T-cell (primary cell): ENCODE results near the gene SH3RF3. TPM values are rescaled to one million over a fixed set of nuclear protein-coding genes. Genes with fewer than 3 reads are reported as not detected.
A peak's percentile ranks its signal among the peaks of the same experiment; 100 is the strongest.

Experiments used
- ATAC-seq, 4 experiments: fragments of 200-7000 bp in 3 of 4; fragments of 150-1000 bp in 1 of 4; cut with Tn5 transposase; replicated peaks in 1 of 4; 1 replicate in 3 of 4; 2 replicates in 1 of 4; pipeline ENCODE4 v1.10.0; 2021; ENCODE audit warnings: moderate library complexity in 3 of 4, mild to moderate bottlenecking in 2 of 4, moderate number of reproducible peaks in 1 of 4
- CTCF ChIA-PET, 2 donors: fragments of 300-600 bp; sonication (Branson Sonifier 250); formaldehyde crosslinking; loops; one replicate each; lab custom pipeline; 2022; ENCODE audit warnings: antibody characterized with exemption in 2 of 2; lab: Charles Lee
- POLR2A ChIA-PET, 2 donors: fragments of 300-600 bp; sonication (Branson Sonifier 250); formaldehyde crosslinking; loops; one replicate each; lab custom pipeline; 2022; ENCODE audit warnings: antibody characterized with exemption in 2 of 2; lab: Charles Lee
- DNase-seq, 35 experiments: peaks; one replicate each; pipeline versions ENCODE4 v3.0.0 to v3.0.0-alpha.2; 2013 to 2023
- H3K27ac ChIP-seq: one replicate; pipeline ENCODE4 v1.5.1; 2013; ENCODE audit warnings: low read length
- H3K27me3 ChIP-seq, 2 experiments: replicated peaks in 1 of 2; 1 replicate in 1 of 2; 2 replicates in 1 of 2; pipeline versions ENCODE4 v1.6.1 to v1.7.0; 2013; ENCODE audit warnings: low read length in 1 of 2, mixed read lengths in 1 of 2; ENCODE audit not compliant: control insufficient read depth in 2 of 2, insufficient read depth in 2 of 2; ENCODE audit errors: extremely low read depth in 1 of 2
- H3K36me3 ChIP-seq, 2 donors: 1 replicate in 1 of 2; 2 replicates in 1 of 2; pipeline versions ENCODE4 v1.6.1 to v1.7.0; 2013; ENCODE audit warnings: low read length in 1 of 2; ENCODE audit not compliant: control insufficient read depth in 2 of 2, insufficient read depth in 1 of 2; ENCODE audit errors: extremely low read depth in 1 of 2
- H3K4me1 ChIP-seq, 2 experiments: 1 replicate in 1 of 2; 2 replicates in 1 of 2; pipeline versions ENCODE4 v1.6.1 to v1.7.0; 2013; ENCODE audit warnings: low read length in 2 of 2, mixed read lengths in 1 of 2; ENCODE audit not compliant: insufficient read depth in 2 of 2, control insufficient read depth in 1 of 2; ENCODE audit errors: extremely low read depth in 1 of 2
- H3K4me3 ChIP-seq, 2 donors: 1 replicate in 1 of 2; 2 replicates in 1 of 2; pipeline versions ENCODE4 v1.5.1 to v1.7.0; 2013; ENCODE audit warnings: mild to moderate bottlenecking in 2 of 2, low read length in 1 of 2, moderate library complexity in 1 of 2; ENCODE audit not compliant: control insufficient read depth in 1 of 2; ENCODE audit errors: extremely low read depth in 1 of 2
- H3K9me3 ChIP-seq: 2 replicates; pipeline ENCODE4 v1.7.0; 2013
- H3K27ac Mint-ChIP-seq, 2 donors: one replicate each; pipeline ENCODE4 v1.8.0; 2020 to 2021; ENCODE audit warnings: mild to moderate bottlenecking in 2 of 2, mixed read lengths in 2 of 2
- H3K27me3 Mint-ChIP-seq, 2 donors: one replicate each; pipeline ENCODE4 v1.8.0; 2021 to 2022; ENCODE audit warnings: mixed read lengths in 2 of 2
- H3K36me3 Mint-ChIP-seq: one replicate; pipeline ENCODE4 v1.8.0; 2021; ENCODE audit warnings: mixed read lengths
- H3K4me1 Mint-ChIP-seq, 3 donors: one replicate each; pipeline ENCODE4 v1.8.0; 2020 to 2022; ENCODE audit warnings: mixed read lengths in 3 of 3, mild to moderate bottlenecking in 1 of 3
- H3K4me3 Mint-ChIP-seq, 3 donors: one replicate each; pipeline ENCODE4 v1.8.0; 2020 to 2022; ENCODE audit warnings: mild to moderate bottlenecking in 3 of 3, mixed read lengths in 3 of 3, moderate library complexity in 3 of 3
- H3K9me3 Mint-ChIP-seq, 3 donors: one replicate each; pipeline ENCODE4 v1.8.0; 2020 to 2022; ENCODE audit warnings: mixed read lengths in 3 of 3
- WGBS: methylation state at CpG from one replicate; pipeline ENCODE4 v1.1.5; 2013; ENCODE audit warnings: missing lambda C conversion rate; ENCODE audit not compliant: insufficient coverage; 5-methylcytosine and 5-hydroxymethylcytosine counted together
- total RNA-seq, 35 experiments: library from RNA in 6 of 35; stranded (reverse) in 6 of 35; fragments of 120-200 nt in 1 of 35; gene quantifications; one replicate each; pipeline versions ENCODE4 v1.2.1 to v1.2.4 and lab custom pipeline; 2013 to 2026

The SH3RF3 gene
- total RNA-seq, 5 donors from 2014 or later (not counting 1 experiment from before 2014, with no cell fraction given) = 1.8 to 4.6 (median 3.6) TPM

GRCh38 chr2:109316091-109316490 lies 187.1 kb downstream of the SH3RF3 start:
- Mint-ChIP-seq H3K27me3 (peaks cover 0 to 2% of the 10 kb centered on the region in 2 donors), H3K9me3 (no peaks in the 10 kb centered on the region), H3K27ac (no peak overlapping the region), H3K36me3 (no peaks in the 10 kb centered on the region), H3K4me1 (peaks cover 19 to 39% (median 36%) of the 10 kb centered on the region in 3 donors), H3K4me3 (no peak overlapping the region)
- 100% methylated on average over 1 of the region's 2 CpGs for WGBS
- peaks cover 7 to 14% of the 10 kb centered on the region in 2 experiments for H3K4me1 ChIP-seq
- ChIA-PET POLR2A (no interaction called here), CTCF (no interaction called here)
- no peaks in the 10 kb centered on the region for H3K36me3 ChIP-seq
- no peak overlapping the region for H3K27ac ChIP-seq
- H3K9me3 ChIP-seq = no peaks in the 10 kb centered on the region
- H3K27me3 ChIP-seq = peaks cover 0 to 12% of the 10 kb centered on the region in 2 experiments
- ATAC-seq = no peak
- no peak overlapping the region for H3K4me3 ChIP-seq
- no peak for DNase-seq

- no peaks in the 10 kb centered on the region for H3K9me3 Mint-ChIP-seq
- no peaks in the 10 kb centered on the region for H3K36me3 Mint-ChIP-seq
- POLR2A ChIA-PET = no interaction called here
- CTCF ChIA-PET = no interaction called here
- no peaks in the 10 kb centered on the region for H3K27me3 Mint-ChIP-seq
- H3K4me1 Mint-ChIP-seq = peaks cover 20 to 39% (median 36%) of the 10 kb centered on the region in 3 donors
- Histone ChIP-seq H3K27me3 (peaks cover 0 to 12% of the 10 kb centered on the region in 2 experiments), H3K4me3 (no peak overlapping the region), H3K27ac (no peak overlapping the region), H3K9me3 (no peaks in the 10 kb centered on the region), H3K4me1 (peaks cover 7 to 14% of the 10 kb centered on the region in 2 experiments), H3K36me3 (no peaks in the 10 kb centered on the region)
- H3K4me3 Mint-ChIP-seq = no peak overlapping the region
- 88% methylated on average over 13 of the region's 15 CpGs for WGBS
- H3K27ac Mint-ChIP-seq = no peak overlapping the region
- DNase-seq (no peak), ATAC-seq (no peak)
Observed at GRCh38 chr2:109317471-109318095, 188.6 kb downstream of the SH3RF3 start.

- H3K9me3 ChIP-seq = no peaks in the 10 kb centered on the region
- no peak overlapping the region for H3K4me3 Mint-ChIP-seq
- H3K4me1 Mint-ChIP-seq = peaks cover 20 to 39% (median 31%) of the 10 kb centered on the region in 3 donors
- peaks cover 7 to 14% of the 10 kb centered on the region in 2 experiments for H3K4me1 ChIP-seq
- ATAC-seq (no peak), DNase-seq (no peak)
- no peak overlapping the region for H3K27ac Mint-ChIP-seq
- CTCF ChIA-PET = no interaction called here
- H3K36me3 ChIP-seq = no peaks in the 10 kb centered on the region
- H3K4me3 ChIP-seq = no peak overlapping the region
- H3K27ac ChIP-seq = no peak overlapping the region
- no peaks in the 10 kb centered on the region for H3K27me3 Mint-ChIP-seq
- H3K9me3 Mint-ChIP-seq = no peaks in the 10 kb centered on the region
- POLR2A ChIA-PET = no interaction called here
- H3K27me3 ChIP-seq = peaks cover 0 to 12% of the 10 kb centered on the region in 2 experiments
- no peaks in the 10 kb centered on the region for H3K36me3 Mint-ChIP-seq
- WGBS = 81% methylated on average over 19 of the region's 22 CpGs
Observed at GRCh38 chr2:109318150-109318948, 189.3 kb downstream of the SH3RF3 start.

- H3K36me3 ChIP-seq = no peaks in the 10 kb centered on the region
- WGBS = 80% methylated on average over 1 of the region's 4 CpGs
- Mint-ChIP-seq H3K27ac (no peak overlapping the region), H3K4me3 (peak overlapping the region in 1 of 3 donors; percentile 35), H3K27me3 (no peaks in the 10 kb centered on the region), H3K36me3 (no peaks in the 10 kb centered on the region), H3K4me1 (peaks cover 20 to 39% (median 25%) of the 10 kb centered on the region in 3 donors), H3K9me3 (no peaks in the 10 kb centered on the region)
- H3K9me3 ChIP-seq = no peaks in the 10 kb centered on the region
- CTCF ChIA-PET = no interaction called here
- H3K4me3 ChIP-seq = no peak overlapping the region
- peaks cover 0 to 12% of the 10 kb centered on the region in 2 experiments for H3K27me3 ChIP-seq
- no peak for ATAC-seq
- H3K27ac ChIP-seq = no peak overlapping the region
- no peak for DNase-seq
- POLR2A ChIA-PET = no interaction called here
- peaks cover 7 to 14% of the 10 kb centered on the region in 2 experiments for H3K4me1 ChIP-seq
Observed at GRCh38 chr2:109318949-109319342, 189.9 kb downstream of the SH3RF3 start.

- ChIA-PET POLR2A (no interaction called here), CTCF (no interaction called here)
- H3K27ac ChIP-seq = no peak overlapping the region
- Mint-ChIP-seq H3K27ac (no peak overlapping the region), H3K9me3 (no peaks in the 10 kb centered on the region), H3K4me1 (peaks cover 20 to 35% (median 25%) of the 10 kb centered on the region in 3 donors), H3K36me3 (no peaks in the 10 kb centered on the region), H3K4me3 (peak overlapping the region in 1 of 3 donors; percentile 69), H3K27me3 (no peaks in the 10 kb centered on the region)
- H3K4me3 ChIP-seq = no peak overlapping the region
- 35% methylated on average over 5 of the region's 13 CpGs for WGBS
- H3K4me1 ChIP-seq = peaks cover 7 to 14% of the 10 kb centered on the region in 2 experiments
- DNase-seq (peak in 6 of 35 experiments; percentile 2 to 17 (median 7)), ATAC-seq (peak in 3 of 4 experiments; percentile 32 to 44 (median 43))
- H3K27me3 ChIP-seq = peaks cover 0 to 12% of the 10 kb centered on the region in 2 experiments
- no peaks in the 10 kb centered on the region for H3K36me3 ChIP-seq
- no peaks in the 10 kb centered on the region for H3K9me3 ChIP-seq
Observed at GRCh38 chr2:109320195-109320922, 191.4 kb downstream of the SH3RF3 start.

GRCh38 chr2:109321570-109321969 lies 192.6 kb downstream of the SH3RF3 start:
- Mint-ChIP-seq H3K36me3 (no peaks in the 10 kb centered on the region), H3K4me1 (peaks cover 20 to 25% (median 24%) of the 10 kb centered on the region in 3 donors), H3K27me3 (no peaks in the 10 kb centered on the region), H3K9me3 (no peaks in the 10 kb centered on the region), H3K4me3 (no peak overlapping the region), H3K27ac (no peak overlapping the region)
- Histone ChIP-seq H3K4me3 (no peak overlapping the region), H3K4me1 (peaks cover 7 to 14% of the 10 kb centered on the region in 2 experiments), H3K36me3 (no peaks in the 10 kb centered on the region), H3K27me3 (peaks cover 0 to 12% of the 10 kb centered on the region in 2 experiments), H3K27ac (no peak overlapping the region), H3K9me3 (no peaks in the 10 kb centered on the region)
- DNase-seq = no peak
- ChIA-PET POLR2A (no interaction called here), CTCF (no interaction called here)
- WGBS = no CpG with 5 or more reads among the region's 3 CpGs
- no peak for ATAC-seq
